Left colon (tissue), 2 donors: ENCODE measurements around the gene ARPC5L. TPM values are rescaled to one million over a fixed set of nuclear protein-coding genes. Genes with fewer than 3 reads are reported as not detected.

Source experiments
- ATAC-seq: fragments of 200-7000 bp; cut with Tn5 transposase; one replicate; pipeline ENCODE4 v1.9.1; 2020; ENCODE audit warnings: mild to moderate bottlenecking, moderate library complexity
- DNase-seq, 2 donors: peaks; one replicate each; pipeline ENCODE4 v3.0.0-alpha.2; 2020
- intact Hi-C, 2 donors: fragments of 100-400 bp; cut with DNase I in 1 of 2; cut with micrococcal nuclease in 1 of 2; formaldehyde crosslinking; loops; one replicate each; pipeline versions ENCODE4 v1.11.2 to v1.14.0; 2022; cut with DNase I, micrococcal nuclease
- total RNA-seq, 2 donors: library from RNA; stranded (reverse); fragmentation: NEBNext Ultra II Directional; extraction: Animal tissue kit (Norgen Biotek cat#: 25700); gene quantifications; one replicate each; pipeline ENCODE4 v1.2.1, GENCODE V29; 2021
- donor health status: DM: no; HTN: no; CAD: no.
- donor health status: DM: yes; HTN: yes; CAD: no.

ARPC5L gene
- total RNA-seq, 2 donors from 2014 or later: 43.4 to 51.6 TPM

- intact Hi-C loops: no loop called here
- DNase-seq (no peak), ATAC-seq (no peak)
Measured at GRCh38 chr9:124880501-124880900, 18.6 kb downstream of the ARPC5L start.

GRCh38 chr9:124881138-124881743 lies 19.3 kb downstream of the ARPC5L start:
- intact Hi-C loops: no loop called here
- ATAC-seq (no peak), DNase-seq (no peak)

- ATAC-seq: no peak
- intact Hi-C loops: no loop called here
- DNase-seq: no peak
Measured at GRCh38 chr9:124882231-124882630, 20.3 kb downstream of the ARPC5L start.

- no peak for ATAC-seq
- intact Hi-C loops: no loop called here
- no peak for DNase-seq
Measured at GRCh38 chr9:124884376-124884775, 22.4 kb downstream of the ARPC5L start.

- DNase-seq: no peak
- no peak for ATAC-seq
- intact Hi-C loops: no loop called here
Measured at GRCh38 chr9:124885551-124885950, 23.6 kb downstream of the ARPC5L start.

- intact Hi-C loops: no loop called here
- ATAC-seq (no peak), DNase-seq (no peak)
Measured at GRCh38 chr9:124886461-124886860, 24.5 kb downstream of the ARPC5L start.

GRCh38 chr9:124886866-124887492 lies 25.0 kb downstream of the ARPC5L start:
- intact Hi-C loops: no loop called here
- no peak for DNase-seq
- ATAC-seq: no peak

GRCh38 chr9:124887832-124888231 lies 25.9 kb downstream of the ARPC5L start:
- intact Hi-C loops: no loop called here
- no peak for ATAC-seq
- DNase-seq: no peak

- intact Hi-C loops: no loop called here
- ATAC-seq (no peak), DNase-seq (no peak)
Measured at GRCh38 chr9:124889006-124889405, 27.1 kb downstream of the ARPC5L start.

- intact Hi-C loops: no loop called here
- no peak for DNase-seq
- no peak for ATAC-seq
Measured at GRCh38 chr9:124890179-124890578, 28.2 kb downstream of the ARPC5L start.

- ATAC-seq: no peak
- intact Hi-C loops: no loop called here
- no peak for DNase-seq
Measured at GRCh38 chr9:124894035-124894740, 32.3 kb downstream of the ARPC5L start.

- ATAC-seq (peak; percentile 40), DNase-seq (no peak)
- intact Hi-C loops: no loop called here
Measured at GRCh38 chr9:124894741-124895170, 32.8 kb downstream of the ARPC5L start.

- peak; percentile 50 for ATAC-seq
- intact Hi-C loops: no loop called here
- no peak for DNase-seq
Measured at GRCh38 chr9:124897570-124898460, 35.9 kb downstream of the ARPC5L start.

GRCh38 chr9:124899845-124900244 lies 37.9 kb downstream of the ARPC5L start:
- DNase-seq (no peak), ATAC-seq (no peak)
- intact Hi-C loops: no loop called here

- no peak for DNase-seq
- intact Hi-C loops: no loop called here
- ATAC-seq: peak; percentile 98
Measured at GRCh38 chr9:124906966-124907365, 45.0 kb downstream of the ARPC5L start.

- intact Hi-C loops: no loop called here
- DNase-seq (no peak), ATAC-seq (no peak)
Measured at GRCh38 chr9:124908098-124908497, 46.2 kb downstream of the ARPC5L start.

- DNase-seq (no peak), ATAC-seq (no peak)
- intact Hi-C loops: no loop called here
Measured at GRCh38 chr9:124911766-124912165, 49.8 kb downstream of the ARPC5L start.

GRCh38 chr9:124913378-124913777 lies 51.4 kb downstream of the ARPC5L start:
- intact Hi-C loops: no loop called here
- no peak for DNase-seq
- no peak for ATAC-seq

- ATAC-seq (no peak), DNase-seq (no peak)
- intact Hi-C loops: no loop called here
Measured at GRCh38 chr9:124914753-124915405, 52.9 kb downstream of the ARPC5L start.
